Panc1 (cell line): ENCODE data around the gene SUGCT. TPM values are rescaled to one million over a fixed set of nuclear protein-coding genes. Genes with fewer than 3 reads are reported as not detected.

Experiments
- ATAC-seq: fragments of 200-7000 bp; cut with Tn5 transposase; 2 replicates; pipeline ENCODE4 v1.9.1; 2020; ENCODE audit warnings: mild to moderate bottlenecking, moderate library complexity
- BruUV-seq: library from RNA; stranded (reverse); fragments of 400-500 nt; replicated peaks from 2 replicates; lab custom pipeline; 2021; lab: Mats Ljungman, UMichigan
- CTCF ChIA-PET: fragments of 300-600 bp; sonication (Branson Sonifier 250); formaldehyde crosslinking; loops from one replicate; lab custom pipeline; 2022; ENCODE audit warnings: antibody characterized with exemption; lab: Charles Lee
- POLR2A ChIA-PET: fragments of 300-600 bp; sonication (Branson Sonifier 250); formaldehyde crosslinking; loops from one replicate; lab custom pipeline; 2022; ENCODE audit warnings: antibody characterized with exemption; lab: Charles Lee
- DNase-seq: peaks from one replicate; pipeline ENCODE4 v3.0.0-alpha.2; 2010; ENCODE audit warnings: low read depth, low spot score
- H3K27ac ChIP-seq: 2 replicates; pipeline ENCODE4 v1.5.1; 2011; ENCODE audit warnings: mild to moderate bottlenecking, low read length, inconsistent platforms
- H3K27me3 ChIP-seq: fragments of 200-500 bp; sonication (Bioruptor generic); 2 replicates; pipeline ENCODE4 v1.6.0; 2014; ENCODE audit warnings: low read length, inconsistent platforms; ENCODE audit not compliant: control insufficient read depth, insufficient read depth
- H3K36me3 ChIP-seq: fragments of 200-500 bp; sonication (Bioruptor generic); 2 replicates; pipeline ENCODE4 v1.5.1; 2014; ENCODE audit warnings: inconsistent platforms, mild to moderate bottlenecking, low read length, moderate library complexity; ENCODE audit not compliant: control insufficient read depth, insufficient read depth
- H3K4me1 ChIP-seq: 2 replicates; pipeline ENCODE4 v1.5.1; 2011; ENCODE audit warnings: inconsistent platforms, mild to moderate bottlenecking, low read length, moderate library complexity; ENCODE audit not compliant: control insufficient read depth, insufficient read depth
- H3K4me3 ChIP-seq, 2 experiments: 2 replicates each; pipeline ENCODE4 v1.5.1; 2011 to 2012; ENCODE audit warnings: low read depth in 2 of 2, low read length in 2 of 2, mild to moderate bottlenecking in 2 of 2, inconsistent platforms in 1 of 2, moderate library complexity in 1 of 2
- H3K9me3 ChIP-seq: fragments of 200-500 bp; sonication (Bioruptor generic); 2 replicates; pipeline ENCODE4 v1.5.1; 2014; ENCODE audit warnings: low read depth, mild to moderate bottlenecking, inconsistent platforms, low read length, moderate library complexity; ENCODE audit not compliant: control insufficient read depth, insufficient read depth
- POLR2AphosphoS5 ChIP-seq: IDR thresholded peaks from 2 replicates; pipeline ENCODE4 v1.6.1; 2012; ENCODE audit warnings: mild to moderate bottlenecking, low read depth, low read length, moderate library complexity
- SIN3A ChIP-seq: IDR thresholded peaks from 2 replicates; pipeline ENCODE4 v1.6.1; 2012; ENCODE audit warnings: low read depth, mild to moderate bottlenecking, low read length, moderate library complexity, borderline replicate concordance; ENCODE audit not compliant: insufficient read depth
- TCF7L2 ChIP-seq: IDR thresholded peaks from 2 replicates; pipeline ENCODE4 v1.6.1; 2011; ENCODE audit warnings: mild to moderate bottlenecking, low read depth, low read length, inconsistent platforms
- in situ Hi-C: cut with HindIII; loops from 2 replicates; pipeline ENCODE4 v1.10.0; 2016; ENCODE audit warnings: low sequenced_read_pairs, low pct_unique_long_range_greater_than_20kb
- intact Hi-C: fragments of 100-400 bp; cut with micrococcal nuclease; formaldehyde crosslinking; loops from one replicate; pipeline ENCODE4 v1.10.0; 2022; ENCODE audit not compliant: unreplicated experiment
- total RNA-seq: library from RNA; stranded (reverse); gene quantifications from one replicate; pipeline ENCODE4 v1.2.1, GENCODE V29; 2021; ENCODE audit not compliant: unreplicated experiment
- TF ChIP-seq, protein P1 (sequence below), 2 experiments: IDR thresholded peaks; 2 replicates each; pipeline ENCODE4 v1.6.1; 2011 to 2012; ENCODE audit warnings: low read depth in 2 of 2, control low read depth in 1 of 2, low read length in 1 of 2, mild to moderate bottlenecking in 1 of 2, moderate library complexity in 1 of 2; ENCODE audit not compliant: insufficient read depth in 1 of 2
- TF ChIP-seq, protein P2 (sequence below): fragments of 450-650 bp; IDR thresholded peaks from 2 replicates; pipeline ENCODE4 v1.5.1; 2017; ENCODE audit warnings: mild to moderate bottlenecking

Gene SUGCT
- total RNA-seq, 1 experiment from 2014 or later: 3.1 TPM

DNA sequence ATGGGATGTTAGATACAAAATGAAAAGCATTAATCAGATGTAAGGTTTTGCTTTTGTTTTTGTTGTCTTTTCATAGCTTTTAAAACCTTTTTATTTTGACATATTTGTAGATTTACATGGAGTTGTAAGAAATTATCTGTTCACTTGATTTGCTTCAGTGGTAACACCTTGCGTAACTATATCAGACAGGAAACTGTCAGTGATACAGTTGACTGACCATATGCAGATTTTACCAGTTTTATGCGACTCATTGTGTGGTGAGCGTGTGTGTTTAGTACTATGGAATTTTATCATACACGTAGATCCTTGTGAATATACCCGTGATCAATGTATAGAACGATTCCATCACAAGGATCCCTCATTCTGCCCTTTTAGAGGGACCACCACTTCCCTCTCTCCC is 701.4 kb downstream of the SUGCT start:
- ATAC-seq (no peak), DNase-seq (no peak)
- no peak for TF ChIP-seq SIN3A
- TF ChIP-seq, protein P1, sequence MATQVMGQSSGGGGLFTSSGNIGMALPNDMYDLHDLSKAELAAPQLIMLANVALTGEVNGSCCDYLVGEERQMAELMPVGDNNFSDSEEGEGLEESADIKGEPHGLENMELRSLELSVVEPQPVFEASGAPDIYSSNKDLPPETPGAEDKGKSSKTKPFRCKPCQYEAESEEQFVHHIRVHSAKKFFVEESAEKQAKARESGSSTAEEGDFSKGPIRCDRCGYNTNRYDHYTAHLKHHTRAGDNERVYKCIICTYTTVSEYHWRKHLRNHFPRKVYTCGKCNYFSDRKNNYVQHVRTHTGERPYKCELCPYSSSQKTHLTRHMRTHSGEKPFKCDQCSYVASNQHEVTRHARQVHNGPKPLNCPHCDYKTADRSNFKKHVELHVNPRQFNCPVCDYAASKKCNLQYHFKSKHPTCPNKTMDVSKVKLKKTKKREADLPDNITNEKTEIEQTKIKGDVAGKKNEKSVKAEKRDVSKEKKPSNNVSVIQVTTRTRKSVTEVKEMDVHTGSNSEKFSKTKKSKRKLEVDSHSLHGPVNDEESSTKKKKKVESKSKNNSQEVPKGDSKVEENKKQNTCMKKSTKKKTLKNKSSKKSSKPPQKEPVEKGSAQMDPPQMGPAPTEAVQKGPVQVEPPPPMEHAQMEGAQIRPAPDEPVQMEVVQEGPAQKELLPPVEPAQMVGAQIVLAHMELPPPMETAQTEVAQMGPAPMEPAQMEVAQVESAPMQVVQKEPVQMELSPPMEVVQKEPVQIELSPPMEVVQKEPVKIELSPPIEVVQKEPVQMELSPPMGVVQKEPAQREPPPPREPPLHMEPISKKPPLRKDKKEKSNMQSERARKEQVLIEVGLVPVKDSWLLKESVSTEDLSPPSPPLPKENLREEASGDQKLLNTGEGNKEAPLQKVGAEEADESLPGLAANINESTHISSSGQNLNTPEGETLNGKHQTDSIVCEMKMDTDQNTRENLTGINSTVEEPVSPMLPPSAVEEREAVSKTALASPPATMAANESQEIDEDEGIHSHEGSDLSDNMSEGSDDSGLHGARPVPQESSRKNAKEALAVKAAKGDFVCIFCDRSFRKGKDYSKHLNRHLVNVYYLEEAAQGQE (IDR thresholded peaks at IDR 0.05; ENCODE audit: insufficient read depth in 1 of 2, low read depth in 2 of 2, low read length in 1 of 2): no peak
- H3K27me3 ChIP-seq: no peaks in the 10 kb centered on the region
- H3K4me3 ChIP-seq: no peak overlapping the region
- peaks cover 7% of the 10 kb centered on the region; the same call in 1 of the 2 replicates for H3K9me3 ChIP-seq
- no peaks in the 10 kb centered on the region for H3K4me1 ChIP-seq
- no TSS peak for BruUV-seq
- CTCF ChIA-PET: no interaction called here
- intact Hi-C loops (no loop called here), in situ Hi-C loops (no loop called here)
- H3K27ac ChIP-seq: no peak overlapping the region
- POLR2A ChIA-PET: no interaction called here
- H3K36me3 ChIP-seq: no peaks in the 10 kb centered on the region

DNA sequence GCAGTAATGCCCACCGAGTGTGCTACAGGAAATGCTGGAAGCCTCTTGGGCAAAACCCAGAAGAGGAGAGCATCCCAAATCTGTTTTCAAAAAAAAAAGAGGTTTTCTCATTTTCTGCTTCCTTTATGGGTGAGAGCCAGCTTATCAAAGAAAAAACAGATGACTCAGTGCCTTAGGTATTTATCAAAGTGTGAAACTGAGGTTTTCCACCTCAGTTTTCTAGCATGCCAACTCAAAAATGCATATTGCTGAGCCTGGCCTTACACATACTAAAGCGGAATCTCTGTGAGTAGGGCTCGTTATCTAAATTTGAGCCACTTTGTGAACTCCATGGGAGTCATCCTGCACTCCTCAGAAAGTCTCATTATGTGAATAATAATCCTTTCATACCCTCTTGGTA is 705.1 kb downstream of the SUGCT start:
- CTCF ChIA-PET: no interaction called here
- in situ Hi-C loops: no loop called here

More for the DNA sequence above, 705.1 kb downstream of the SUGCT start:
- intact Hi-C loops: no loop called here
- BruUV-seq: no TSS peak
- no peaks in the 10 kb centered on the region for H3K4me1 ChIP-seq
- H3K9me3 ChIP-seq: peaks cover 10% of the 10 kb centered on the region; the same call in 1 of the 2 replicates
- no peak for ATAC-seq
- no peak for DNase-seq
- H3K4me3 ChIP-seq: no peak overlapping the region
- no peaks in the 10 kb centered on the region for H3K36me3 ChIP-seq
- no peaks in the 10 kb centered on the region for H3K27me3 ChIP-seq
- no peak overlapping the region for H3K27ac ChIP-seq
- TF ChIP-seq POLR2AphosphoS5 (no peak), SIN3A (no peak), TCF7L2 (no peak)
- TF ChIP-seq, protein P1 (IDR thresholded peaks at IDR 0.05; ENCODE audit: insufficient read depth in 1 of 2, low read depth in 2 of 2, low read length in 1 of 2): no peak
- TF ChIP-seq, protein P2, sequence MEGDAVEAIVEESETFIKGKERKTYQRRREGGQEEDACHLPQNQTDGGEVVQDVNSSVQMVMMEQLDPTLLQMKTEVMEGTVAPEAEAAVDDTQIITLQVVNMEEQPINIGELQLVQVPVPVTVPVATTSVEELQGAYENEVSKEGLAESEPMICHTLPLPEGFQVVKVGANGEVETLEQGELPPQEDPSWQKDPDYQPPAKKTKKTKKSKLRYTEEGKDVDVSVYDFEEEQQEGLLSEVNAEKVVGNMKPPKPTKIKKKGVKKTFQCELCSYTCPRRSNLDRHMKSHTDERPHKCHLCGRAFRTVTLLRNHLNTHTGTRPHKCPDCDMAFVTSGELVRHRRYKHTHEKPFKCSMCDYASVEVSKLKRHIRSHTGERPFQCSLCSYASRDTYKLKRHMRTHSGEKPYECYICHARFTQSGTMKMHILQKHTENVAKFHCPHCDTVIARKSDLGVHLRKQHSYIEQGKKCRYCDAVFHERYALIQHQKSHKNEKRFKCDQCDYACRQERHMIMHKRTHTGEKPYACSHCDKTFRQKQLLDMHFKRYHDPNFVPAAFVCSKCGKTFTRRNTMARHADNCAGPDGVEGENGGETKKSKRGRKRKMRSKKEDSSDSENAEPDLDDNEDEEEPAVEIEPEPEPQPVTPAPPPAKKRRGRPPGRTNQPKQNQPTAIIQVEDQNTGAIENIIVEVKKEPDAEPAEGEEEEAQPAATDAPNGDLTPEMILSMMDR: no peak
- POLR2A ChIA-PET: no interaction called here
